Peyer's patch (tissue), 4 donors: ENCODE measurements around the gene WDR74. TPM values are rescaled to one million over a fixed set of nuclear protein-coding genes. Genes with fewer than 3 reads are reported as not detected.
"Not testable (repeated sequence)": the region's sequence is repeated elsewhere in the genome, so short reads cannot be mapped to it uniquely, and the experiment has no call there.

Experiments
- DNase-seq, 3 donors: peaks; one replicate each; pipeline ENCODE4 v3.0.0-alpha.2; 2017 to 2019
- H3K27ac ChIP-seq, 4 donors: fragments of 200-600 bp; sonication (generic); one replicate each; pipeline ENCODE4 v1.5.1; 2016 to 2019
- H3K27me3 ChIP-seq, 2 donors: fragments of 200-600 bp; sonication (generic); one replicate each; pipeline ENCODE4 v1.5.1; 2019
- H3K36me3 ChIP-seq, 3 donors: fragments of 200-600 bp; sonication (generic); one replicate each; pipeline ENCODE4 v1.5.1; 2016 to 2019
- H3K4me1 ChIP-seq, 4 donors: fragments of 200-600 bp; sonication (generic); one replicate each; pipeline ENCODE4 v1.5.1; 2016 to 2019
- H3K4me3 ChIP-seq, 4 donors: fragments of 200-600 bp; sonication (generic); 1 replicate in 3 of 4; 2 replicates in 1 of 4; pipeline ENCODE4 v1.5.1; 2016 to 2019; ENCODE audit warnings: mild to moderate bottlenecking in 1 of 4
- H3K9me3 ChIP-seq, 4 donors: fragments of 200-600 bp; sonication (generic); one replicate each; pipeline ENCODE4 v1.5.1; 2016 to 2019; ENCODE audit warnings: mild to moderate bottlenecking in 1 of 4
- CTCF ChIP-seq, 6 experiments: fragments of 450-650 bp in 4 of 6; fragments of 200-600 bp in 2 of 6; sonication (generic) in 1 of 6; IDR thresholded peaks; one replicate each; pipeline ENCODE4 v1.5.1; 2017 to 2019; ENCODE audit warnings: antibody characterized with exemption in 6 of 6, mild to moderate bottlenecking in 3 of 6, moderate library complexity in 1 of 6
- POLR2A ChIP-seq, 2 donors: fragments of 450-650 bp; IDR thresholded peaks; one replicate each; pipeline ENCODE4 v1.5.1; 2017; ENCODE audit warnings: antibody characterized with exemption in 2 of 2, mild to moderate bottlenecking in 2 of 2, moderate library complexity in 2 of 2
- total RNA-seq, 4 donors: library from RNA; depleted of rRNA; stranded (reverse); fragments of >200 nt; gene quantifications; one replicate each; pipeline ENCODE4 v1.1.0, GENCODE V29; 2016

WDR74 gene
- total RNA-seq, 4 donors from 2014 or later, result 17.7 to 78.4 (median 28.6) TPM

- TF ChIP-seq CTCF (IDR thresholded peaks at IDR 0.05) (no peak), POLR2A (IDR thresholded peaks at IDR 0.05) (no peak)
- DNase-seq, result no peak
- H3K9me3 ChIP-seq, result no peaks in the 10 kb centered on the region
- H3K36me3 ChIP-seq, result peaks cover 0 to 16% (median 0%) of the 10 kb centered on the region in 3 donors
- no peak overlapping the region for H3K4me3 ChIP-seq
- H3K27ac ChIP-seq, result no peak overlapping the region
- peaks cover 0 to 2% (median 0%) of the 10 kb centered on the region in 4 donors for H3K4me1 ChIP-seq
- no peaks in the 10 kb centered on the region for H3K27me3 ChIP-seq
These were observed 8.5 kb upstream of the WDR74 start for GRCh38 chr11:62847767-62848314.

- H3K4me1 ChIP-seq, result peaks cover 0 to under 1% (median 0%) of the 10 kb centered on the region in 4 donors
- no peaks in the 10 kb centered on the region for H3K27me3 ChIP-seq
- H3K27ac ChIP-seq, result no peak overlapping the region
- TF ChIP-seq CTCF (IDR thresholded peaks at IDR 0.05) (no peak), POLR2A (IDR thresholded peaks at IDR 0.05) (no peak)
- H3K9me3 ChIP-seq, result no peaks in the 10 kb centered on the region
- DNase-seq, result no peak
- no peaks in the 10 kb centered on the region for H3K36me3 ChIP-seq
- no peak overlapping the region for H3K4me3 ChIP-seq
These were observed 6.8 kb upstream of the WDR74 start for GRCh38 chr11:62846177-62846576.

GRCh38 chr11:62844154-62844553 lies 4.8 kb upstream of the WDR74 start:
- DNase-seq, result no peak
- TF ChIP-seq CTCF (IDR thresholded peaks at IDR 0.05) (no peak), POLR2A (IDR thresholded peaks at IDR 0.05) (no peak)
- Histone ChIP-seq H3K4me1 (peaks cover 0 to 5% (median 0%) of the 10 kb centered on the region in 4 donors), H3K27me3 (no peaks in the 10 kb centered on the region), H3K4me3 (no peak overlapping the region), H3K27ac (no peak overlapping the region), H3K36me3 (no peaks in the 10 kb centered on the region), H3K9me3 (no peaks in the 10 kb centered on the region)

- H3K4me3 ChIP-seq, result no peak overlapping the region
- H3K36me3 ChIP-seq, result no peaks in the 10 kb centered on the region
- peaks cover 0 to 11% (median 2%) of the 10 kb centered on the region in 4 donors for H3K4me1 ChIP-seq
- no peak overlapping the region for H3K27ac ChIP-seq
- no peaks in the 10 kb centered on the region for H3K9me3 ChIP-seq
- DNase-seq, result no peak
- no peaks in the 10 kb centered on the region for H3K27me3 ChIP-seq
- TF ChIP-seq POLR2A (IDR thresholded peaks at IDR 0.05), result no peak
- TF ChIP-seq CTCF (IDR thresholded peaks at IDR 0.05), result no peak
These were observed 4.1 kb upstream of the WDR74 start for GRCh38 chr11:62843466-62843865.

GRCh38 chr11:62842891-62843290 lies 3.5 kb upstream of the WDR74 start:
- H3K27me3 ChIP-seq, H3K36me3 ChIP-seq, H3K9me3 ChIP-seq, H3K4me3 ChIP-seq, DNase-seq: not testable (repeated sequence)
- peak overlapping the region; percentile 97 to 99 (median 98) for H3K27ac ChIP-seq
- H3K4me1 ChIP-seq, result peaks cover 0 to 16% (median 6%) of the 10 kb centered on the region in 4 donors

- Histone ChIP-seq H3K4me1 (peaks cover 0 to 16% (median 6%) of the 10 kb centered on the region in 4 donors), H3K4me3 (peak overlapping the region; percentile 41 to 94 (median 55)), H3K27me3 (no peaks in the 10 kb centered on the region), H3K9me3 (no peaks in the 10 kb centered on the region), H3K36me3 (no peaks in the 10 kb centered on the region), H3K27ac (peak overlapping the region; percentile 97 to 99 (median 98))
- DNase-seq, result peak in 2 of 3 donors; percentile 57 to 76
- TF ChIP-seq POLR2A (IDR thresholded peaks at IDR 0.05) (no peak), CTCF (IDR thresholded peaks at IDR 0.05) (no peak)
These were observed 2.9 kb upstream of the WDR74 start for GRCh38 chr11:62842171-62842741.
